ENCODE measurements around the gene ADAMTS1. TPM values are rescaled to one million over a fixed set of nuclear protein-coding genes. Genes with fewer than 3 reads are reported as not detected.

The ADAMTS1 gene
- total RNA-seq, 1 donor from 2014 or later, result 1.7 TPM

Other genes starting within 250 kb of the ADAMTS1 start
- not detected in 2 replicates for gene ADAMTS5, start 121.7 kb upstream of the ADAMTS1 start, total RNA-seq

All from activated T-helper 1 cell treated with anti-CD3 and anti-CD28 coated beads, Interleukin-12 subunit alpha, Interleukin-12 subunit beta, Interleukin-2, Interleukin-4 antibody, amounts not matched to agents 30 ng/mL and 10 ng/mL and 1 ng/mL, durations not matched to agents 14 hours and 24 hours and 36 hours (primary cell).